Measurements from ENCODE around the gene FBXW10B. TPM values are rescaled to one million over a fixed set of nuclear protein-coding genes. Genes with fewer than 3 reads are reported as not detected.
A peak's percentile ranks its signal among the peaks of the same experiment; 100 is the strongest.
"Not testable (repeated sequence)": the region's sequence is repeated elsewhere in the genome, so short reads cannot be mapped to it uniquely, and the experiment has no call there.

Gene FBXW10B
- total RNA-seq, 1 experiment from 2014 or later, result not detected

GRCh38 chr17:15654886-15655561 is 35.5 kb upstream of the FBXW10B start:
- Mint-ChIP-seq H3K9me3 (no peaks in the 10 kb centered on the region), H3K4me1 (peaks cover 37 to 46% of the 10 kb centered on the region in 2 experiments), H3K27me3 (ENCODE audit: low read depth) (peaks cover 1% of the 10 kb centered on the region; the same call in 1 of the 2 replicates), H3K36me3 (ENCODE audit: insufficient read depth in 1 of 3, low read depth in 3 of 3) (peaks cover 3 to 24% (median 19%) of the 10 kb centered on the region in 3 experiments; a peak in 6 of 7 replicates), H3K27ac (peak overlapping the region in 2 of 3 experiments; percentile 38 to 77; a peak in 2 of 7 replicates), H3K4me3 (no peak overlapping the region; a peak in 1 of 5 replicates)
- Histone ChIP-seq H3K27ac (ENCODE audit: insufficient read length, low read depth, low read length) (no peak overlapping the region), H2AK5ac (ENCODE audit: insufficient read length, low read length) (no peak overlapping the region), H3K79me1 (ENCODE audit: insufficient read depth, low read depth, low read length, poor library complexity, severe bottlenecking) (no peaks in the 10 kb centered on the region), H4K8ac (replicated peaks; ENCODE audit: insufficient read length, low read depth, low read length) (no peak overlapping the region), H2AFZ (ENCODE audit: low read length) (no peak overlapping the region), H3K4me2 (ENCODE audit: insufficient read depth, insufficient read length, low read length) (no peak overlapping the region), H2BK20ac (ENCODE audit: low read depth, low read length, poor library complexity, severe bottlenecking) (no peak overlapping the region), H4K20me1 (ENCODE audit: control insufficient read depth, insufficient read depth, insufficient read length) (no peaks in the 10 kb centered on the region), H2BK5ac (ENCODE audit: insufficient read length, low read length) (no peak overlapping the region), H3K4me1 (ENCODE audit: insufficient read depth, low read length) (peaks cover 3% of the 10 kb centered on the region; the same call in 1 of the 2 replicates), H3K23me2 (ENCODE audit: insufficient read length, low read depth, low read length, poor library complexity, severe bottlenecking) (no peaks in the 10 kb centered on the region), H3K27me3 (ENCODE audit: insufficient read depth, low read length) (no peaks in the 10 kb centered on the region), H3K23ac (ENCODE audit: insufficient read length, low read depth, low read length) (no peak overlapping the region), H3K9me3 (ENCODE audit: control insufficient read depth, low read depth, low read length) (no peaks in the 10 kb centered on the region), H4K5ac (ENCODE audit: insufficient read length, low read depth, low read length) (no peak overlapping the region), H4K91ac (ENCODE audit: insufficient read length, low read depth, low read length) (no peak overlapping the region), H2BK15ac (ENCODE audit: low read depth, low read length) (no peak overlapping the region), H3K56ac (ENCODE audit: insufficient read length, low read depth, low read length) (no peak overlapping the region), H2BK120ac (ENCODE audit: low read depth, low read length, poor library complexity, severe bottlenecking) (no peak overlapping the region), H3K4ac (ENCODE audit: low read depth, low read length) (no peak overlapping the region), H3T11ph (ENCODE audit: low read length) (no peak overlapping the region), H3K18ac (ENCODE audit: insufficient read length, low read depth, low read length) (no peak overlapping the region), H3K9ac (ENCODE audit: extremely low read depth, insufficient read length, low read length) (no peak overlapping the region), H3K79me2 (ENCODE audit: insufficient read depth, low read length) (no peaks in the 10 kb centered on the region), H2BK12ac (ENCODE audit: insufficient read length, low read depth, low read length) (no peak overlapping the region), H3K14ac (ENCODE audit: insufficient read depth, low read length) (no peak overlapping the region)
- WGBS (ENCODE audit: extremely low coverage, insufficient read length, low lambda C conversion rate), result no CpG with 5 or more reads among the region's 3 CpGs
- no peak for DNase-seq
- TF ChIP-seq CTCF (conservative IDR thresholded peaks at IDR 0.05), result no peak

GRCh38 chr17:15654401-15654800 is 34.9 kb upstream of the FBXW10B start:
- H2BK15ac ChIP-seq (ENCODE audit: low read depth, low read length); H2BK5ac ChIP-seq (ENCODE audit: insufficient read length, low read length); H2AK5ac ChIP-seq (ENCODE audit: insufficient read length, low read length); H3K79me2 ChIP-seq (ENCODE audit: insufficient read depth, low read length); H3K9ac ChIP-seq (ENCODE audit: extremely low read depth, insufficient read length, low read length); H2AFZ ChIP-seq (ENCODE audit: low read length); H2BK120ac ChIP-seq (ENCODE audit: low read depth, low read length, poor library complexity, severe bottlenecking); H3K56ac ChIP-seq (ENCODE audit: insufficient read length, low read depth, low read length); H3K23me2 ChIP-seq (ENCODE audit: insufficient read length, low read depth, low read length, poor library complexity, severe bottlenecking); H4K5ac ChIP-seq (ENCODE audit: insufficient read length, low read depth, low read length); H3K4me3 Mint-ChIP-seq; H3K18ac ChIP-seq (ENCODE audit: insufficient read length, low read depth, low read length); H4K20me1 ChIP-seq (ENCODE audit: control insufficient read depth, insufficient read depth, insufficient read length); H3K27me3 Mint-ChIP-seq (ENCODE audit: low read depth); H3K14ac ChIP-seq (ENCODE audit: insufficient read depth, low read length); H2BK12ac ChIP-seq (ENCODE audit: insufficient read length, low read depth, low read length); H3K9me3 ChIP-seq (ENCODE audit: control insufficient read depth, low read depth, low read length); H3K4me1 ChIP-seq (ENCODE audit: insufficient read depth, low read length); H3T11ph ChIP-seq (ENCODE audit: low read length); H3K79me1 ChIP-seq (ENCODE audit: insufficient read depth, low read depth, low read length, poor library complexity, severe bottlenecking); H3K27me3 ChIP-seq (ENCODE audit: insufficient read depth, low read length); DNase-seq; H3K27ac ChIP-seq (ENCODE audit: insufficient read length, low read depth, low read length); H4K8ac ChIP-seq (replicated peaks; ENCODE audit: insufficient read length, low read depth, low read length); H2BK20ac ChIP-seq (ENCODE audit: low read depth, low read length, poor library complexity, severe bottlenecking); H3K4me2 ChIP-seq (ENCODE audit: insufficient read depth, insufficient read length, low read length); H3K9me3 Mint-ChIP-seq; H4K91ac ChIP-seq (ENCODE audit: insufficient read length, low read depth, low read length); H3K4ac ChIP-seq (ENCODE audit: low read depth, low read length); H3K23ac ChIP-seq (ENCODE audit: insufficient read length, low read depth, low read length): not testable (repeated sequence)
- WGBS (ENCODE audit: extremely low coverage, insufficient read length, low lambda C conversion rate), result no CpG with 5 or more reads among the region's 3 CpGs
- Mint-ChIP-seq H3K4me1 (peaks cover 33 to 46% of the 10 kb centered on the region in 2 experiments), H3K27ac (peak overlapping the region in 1 of 3 experiments; percentile 30; a peak in 4 of 7 replicates), H3K36me3 (ENCODE audit: insufficient read depth in 1 of 3, low read depth in 3 of 3) (peaks cover 3 to 24% (median 18%) of the 10 kb centered on the region in 3 experiments; a peak in 6 of 7 replicates)
